Astrocyte (in vitro differentiated cells and primary cell): Measurements from ENCODE around the gene MEN1.

ENCODE experiments used
- CTCF ChIP-seq: IDR thresholded peaks from 2 replicates; pipeline ENCODE4 v1.5.1; 2011; ENCODE audit warnings: low read depth, mild to moderate bottlenecking, inconsistent platforms, low read length, moderate library complexity; ENCODE audit not compliant: insufficient read depth
- EZH2 ChIP-seq: IDR thresholded peaks from 2 replicates; pipeline ENCODE4 v1.6.1; 2012; ENCODE audit warnings: mild to moderate bottlenecking, low read length, inconsistent platforms; ENCODE audit not compliant: insufficient read depth

GRCh38 chr11:64784813-64785581 lies 25.4 kb downstream of the MEN1 start:
- TF ChIP-seq CTCF (no peak), EZH2 (no peak)
